ENCODE data around the gene SGO1.

DNA sequence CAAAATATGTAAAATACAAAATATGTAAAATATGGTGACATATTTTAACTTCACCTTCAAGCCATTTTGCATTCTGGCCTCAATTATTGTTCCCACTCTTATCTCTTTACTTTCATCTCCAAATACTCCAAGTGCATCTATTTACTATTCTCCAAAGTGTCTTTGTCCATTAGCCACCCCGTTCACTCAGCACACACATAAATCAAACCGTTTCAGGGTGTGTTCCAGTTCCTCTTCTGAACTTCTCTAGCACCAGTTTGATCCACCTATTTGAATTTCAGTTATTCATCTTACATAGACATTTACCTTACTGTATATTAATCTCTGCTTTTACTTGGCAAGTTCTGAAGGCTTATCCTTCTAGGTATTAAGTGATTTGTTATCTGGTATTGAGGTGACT, 45.1 kb downstream of the SGO1 start:
- TF ChIP-seq, protein P1, sequence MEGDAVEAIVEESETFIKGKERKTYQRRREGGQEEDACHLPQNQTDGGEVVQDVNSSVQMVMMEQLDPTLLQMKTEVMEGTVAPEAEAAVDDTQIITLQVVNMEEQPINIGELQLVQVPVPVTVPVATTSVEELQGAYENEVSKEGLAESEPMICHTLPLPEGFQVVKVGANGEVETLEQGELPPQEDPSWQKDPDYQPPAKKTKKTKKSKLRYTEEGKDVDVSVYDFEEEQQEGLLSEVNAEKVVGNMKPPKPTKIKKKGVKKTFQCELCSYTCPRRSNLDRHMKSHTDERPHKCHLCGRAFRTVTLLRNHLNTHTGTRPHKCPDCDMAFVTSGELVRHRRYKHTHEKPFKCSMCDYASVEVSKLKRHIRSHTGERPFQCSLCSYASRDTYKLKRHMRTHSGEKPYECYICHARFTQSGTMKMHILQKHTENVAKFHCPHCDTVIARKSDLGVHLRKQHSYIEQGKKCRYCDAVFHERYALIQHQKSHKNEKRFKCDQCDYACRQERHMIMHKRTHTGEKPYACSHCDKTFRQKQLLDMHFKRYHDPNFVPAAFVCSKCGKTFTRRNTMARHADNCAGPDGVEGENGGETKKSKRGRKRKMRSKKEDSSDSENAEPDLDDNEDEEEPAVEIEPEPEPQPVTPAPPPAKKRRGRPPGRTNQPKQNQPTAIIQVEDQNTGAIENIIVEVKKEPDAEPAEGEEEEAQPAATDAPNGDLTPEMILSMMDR (IDR thresholded peaks at IDR 0.05), result no peak
- TF ChIP-seq TCF7L2 (IDR thresholded peaks at IDR 0.05; ENCODE audit: low read depth, low read length) (no peak), SIN3A (IDR thresholded peaks at IDR 0.05; ENCODE audit: borderline replicate concordance, insufficient read depth, low read depth, low read length) (no peak)
